Osteocyte (in vitro differentiated cells): ENCODE results near the gene FHIT. TPM values are rescaled to one million over a fixed set of nuclear protein-coding genes. Genes with fewer than 3 reads are reported as not detected.

ENCODE experiments used
- DNase-seq: peaks from one replicate; pipeline ENCODE4 v3.0.0; 2021; ENCODE audit warnings: mixed read lengths; ENCODE audit not compliant: unreplicated experiment; ENCODE audit errors: extremely low spot score
- H3K27ac Mint-ChIP-seq: one replicate; pipeline ENCODE4 v1.8.0; 2021; ENCODE audit warnings: mild to moderate bottlenecking, mixed read lengths; ENCODE audit not compliant: unreplicated experiment
- H3K27me3 Mint-ChIP-seq: one replicate; pipeline ENCODE4 v1.8.0; 2021; ENCODE audit warnings: mixed read lengths; ENCODE audit not compliant: unreplicated experiment
- H3K36me3 Mint-ChIP-seq: one replicate; pipeline ENCODE4 v1.8.0; 2021; ENCODE audit warnings: mixed read lengths; ENCODE audit not compliant: unreplicated experiment
- H3K4me1 Mint-ChIP-seq: one replicate; pipeline ENCODE4 v1.8.0; 2021; ENCODE audit warnings: mixed read lengths; ENCODE audit not compliant: unreplicated experiment
- H3K4me3 Mint-ChIP-seq: one replicate; pipeline ENCODE4 v1.8.0; 2021; ENCODE audit warnings: mild to moderate bottlenecking, moderate library complexity, mixed read lengths; ENCODE audit not compliant: unreplicated experiment
- H3K9me3 Mint-ChIP-seq: one replicate; pipeline ENCODE4 v1.8.0; 2021; ENCODE audit warnings: mixed read lengths; ENCODE audit not compliant: unreplicated experiment
- CTCF ChIP-seq: fragments of 200-600 bp; sonication (generic); IDR thresholded peaks from 2 replicates; pipeline ENCODE4 v1.5.0; 2021; ENCODE audit warnings: antibody characterized with exemption, mild to moderate bottlenecking, moderate library complexity
- total RNA-seq: library from RNA; stranded (reverse); gene quantifications from 2 replicates; pipeline ENCODE4 v1.2.1, GENCODE V29; 2021

Gene FHIT
- total RNA-seq, 1 donor from 2014 or later = 2.3 TPM

DNA sequence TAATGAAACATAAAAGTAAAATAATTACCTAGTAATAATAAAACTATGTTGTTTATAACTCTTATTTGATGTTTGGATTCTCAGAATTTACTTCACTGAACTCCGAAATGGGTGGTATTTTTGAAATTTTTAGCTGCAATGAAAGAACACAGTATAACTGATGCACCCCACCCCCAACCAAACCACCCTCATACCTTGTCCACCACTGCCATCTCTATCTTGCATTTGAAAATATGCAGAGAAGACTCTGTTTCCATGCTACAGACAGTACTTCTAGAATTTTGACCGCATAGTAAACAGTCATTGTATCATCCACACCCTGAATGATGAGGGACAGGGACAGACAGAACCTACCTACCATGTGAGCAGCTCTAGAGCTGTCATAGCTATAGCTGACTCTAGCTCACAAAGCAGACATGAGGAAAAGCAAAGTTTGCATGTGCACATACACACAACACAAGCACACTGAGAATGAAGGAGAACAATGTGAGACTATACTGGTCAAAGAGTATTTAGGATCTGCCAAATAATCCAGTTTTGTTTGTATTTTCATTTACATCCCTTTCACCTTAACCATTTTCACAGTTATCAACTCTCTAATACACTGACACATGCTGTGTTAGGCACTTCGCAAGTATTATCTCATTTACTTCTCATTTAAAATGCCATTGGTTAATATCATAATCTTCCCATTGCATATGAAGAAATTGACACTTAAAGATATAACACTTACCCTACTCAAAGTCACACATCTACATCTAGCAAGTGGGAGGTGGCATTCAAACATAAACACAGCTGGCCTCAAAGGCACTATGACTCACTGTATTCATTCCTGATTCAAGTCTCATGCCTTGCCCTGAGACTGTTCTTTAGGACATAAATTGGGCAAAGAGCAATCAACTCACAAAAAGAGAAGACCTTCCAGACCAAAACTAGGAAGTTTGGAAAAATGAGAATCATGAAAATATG is 1186.8 kb downstream of the FHIT start:
- peaks cover 53% of the 10 kb centered on the region for H3K4me1 Mint-ChIP-seq
- no peaks in the 10 kb centered on the region for H3K27me3 Mint-ChIP-seq
- DNase-seq = no peak
- no peak overlapping the region for H3K4me3 Mint-ChIP-seq
- peaks cover 6% of the 10 kb centered on the region for H3K9me3 Mint-ChIP-seq
- H3K36me3 Mint-ChIP-seq = no peaks in the 10 kb centered on the region
- H3K27ac Mint-ChIP-seq = peak overlapping the region; percentile 81
- no peak for TF ChIP-seq CTCF

- Mint-ChIP-seq H3K4me1 (peaks cover 28% of the 10 kb centered on the region), H3K27ac (no peak overlapping the region), H3K9me3 (peaks cover 4% of the 10 kb centered on the region), H3K27me3 (no peaks in the 10 kb centered on the region), H3K4me3 (no peak overlapping the region), H3K36me3 (no peaks in the 10 kb centered on the region)
- no peak for TF ChIP-seq CTCF
- no peak for DNase-seq
These were observed 1194.8 kb downstream of the FHIT start for GRCh38 chr3:60056404-60056803.

- peaks cover 23% of the 10 kb centered on the region for H3K4me1 Mint-ChIP-seq
- DNase-seq = no peak
These were observed 1195.5 kb downstream of the FHIT start for GRCh38 chr3:60055765-60056164.

GRCh38 chr3:60053526-60054265 is 1197.6 kb downstream of the FHIT start:
- H3K36me3 Mint-ChIP-seq = no peaks in the 10 kb centered on the region

More at GRCh38 chr3:60055765-60056164, 1195.5 kb downstream of the FHIT start:
- Mint-ChIP-seq H3K36me3 (no peaks in the 10 kb centered on the region), H3K27ac (no peak overlapping the region), H3K9me3 (peaks cover 4% of the 10 kb centered on the region), H3K4me3 (no peak overlapping the region), H3K27me3 (no peaks in the 10 kb centered on the region)
- no peak for TF ChIP-seq CTCF

More at GRCh38 chr3:60053526-60054265, 1197.6 kb downstream of the FHIT start:
- no peak overlapping the region for H3K4me3 Mint-ChIP-seq
- no peak overlapping the region for H3K27ac Mint-ChIP-seq
- TF ChIP-seq CTCF = no peak
- no peaks in the 10 kb centered on the region for H3K27me3 Mint-ChIP-seq
- peaks cover 4% of the 10 kb centered on the region for H3K9me3 Mint-ChIP-seq
- DNase-seq = no peak
- peaks cover 20% of the 10 kb centered on the region for H3K4me1 Mint-ChIP-seq
